Panc1 (cell line): ENCODE results near the gene IL37.

Source experiments
- CTCF ChIP-seq: fragments of 450-650 bp; IDR thresholded peaks from 2 replicates; pipeline ENCODE4 v1.5.1; 2017; ENCODE audit warnings: mild to moderate bottlenecking
- POLR2AphosphoS5 ChIP-seq: IDR thresholded peaks from 2 replicates; pipeline ENCODE4 v1.6.1; 2012; ENCODE audit warnings: mild to moderate bottlenecking, low read depth, low read length, moderate library complexity
- SIN3A ChIP-seq: IDR thresholded peaks from 2 replicates; pipeline ENCODE4 v1.6.1; 2012; ENCODE audit warnings: low read depth, mild to moderate bottlenecking, low read length, moderate library complexity, borderline replicate concordance; ENCODE audit not compliant: insufficient read depth

GRCh38 chr2:112944971-112945370, 34.0 kb downstream of the IL37 start:
- TF ChIP-seq CTCF (no peak), SIN3A (no peak), POLR2AphosphoS5 (no peak)
